HG02678 (cell line): ENCODE data around the gene ARHGEF38.
A peak's percentile ranks its signal among the peaks of the same experiment; 100 is the strongest.

Source experiments
- ATAC-seq: cut with Tn5 transposase; IDR thresholded peaks from one replicate; pipeline ENCODE4 v1.9.1; 2021; ENCODE audit warnings: mild to moderate bottlenecking, moderate library complexity; ENCODE audit not compliant: unreplicated experiment

ARHGEF38 gene

DNA sequence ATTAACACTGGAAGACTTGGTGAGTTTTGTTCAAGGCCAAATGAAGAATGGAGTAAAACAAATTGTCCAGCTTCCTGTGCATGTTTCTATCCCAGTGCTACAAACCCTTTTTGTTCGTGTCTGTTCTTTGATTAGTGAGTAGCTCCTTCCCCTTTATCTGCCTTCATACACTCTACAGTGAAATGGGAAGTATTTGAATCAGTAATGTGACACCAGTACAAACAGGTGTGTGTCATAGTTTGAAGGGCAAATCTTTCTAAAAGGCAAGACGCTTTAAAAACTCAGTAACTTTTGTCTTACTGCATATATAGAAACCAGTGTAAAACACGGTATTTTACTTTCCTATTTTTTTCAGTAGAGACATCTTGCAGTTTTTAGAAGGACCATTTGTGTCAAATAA is 5.9 kb downstream of the ARHGEF38 start:
- ATAC-seq: no peak

DNA sequence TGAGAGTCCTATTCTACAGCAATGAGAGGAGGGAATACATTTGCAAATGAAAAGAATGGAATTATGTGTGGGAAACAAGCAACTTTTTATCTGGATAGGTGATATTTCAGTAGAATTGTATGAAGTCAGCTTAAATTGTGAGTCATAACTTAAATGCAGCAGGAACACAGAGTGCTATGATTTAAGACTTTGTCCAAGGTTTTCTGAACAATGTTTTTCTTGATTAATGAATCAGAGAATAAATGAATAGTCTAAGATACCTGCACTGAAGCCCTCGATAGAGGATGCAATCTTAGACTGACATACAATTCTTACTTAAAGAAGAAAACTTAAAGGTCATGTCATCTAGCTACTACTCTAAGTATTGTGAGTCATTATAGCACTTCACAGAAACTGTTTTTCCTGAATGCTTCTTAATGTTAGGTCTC is 8.0 kb downstream of the ARHGEF38 start:
- ATAC-seq: no peak

DNA sequence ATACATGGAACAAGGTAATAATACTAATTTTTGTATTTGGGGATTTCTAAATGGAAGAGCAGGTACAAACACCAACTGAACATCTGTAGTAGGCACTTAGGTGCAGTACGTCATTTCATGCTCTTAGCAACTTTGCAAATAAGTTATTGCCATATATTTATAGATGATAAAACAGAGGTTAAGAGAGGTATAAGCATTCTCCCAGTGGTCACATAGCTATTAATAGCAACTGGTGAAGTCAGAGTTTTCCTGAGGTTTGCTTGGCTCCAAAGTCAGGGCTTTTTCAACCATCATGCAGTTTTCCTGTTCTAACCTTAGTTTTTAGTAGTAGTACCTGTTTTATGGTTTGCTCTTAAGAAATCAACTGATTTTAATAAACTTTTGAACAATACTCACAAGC is 10.9 kb downstream of the ARHGEF38 start:
- no peak for ATAC-seq

DNA sequence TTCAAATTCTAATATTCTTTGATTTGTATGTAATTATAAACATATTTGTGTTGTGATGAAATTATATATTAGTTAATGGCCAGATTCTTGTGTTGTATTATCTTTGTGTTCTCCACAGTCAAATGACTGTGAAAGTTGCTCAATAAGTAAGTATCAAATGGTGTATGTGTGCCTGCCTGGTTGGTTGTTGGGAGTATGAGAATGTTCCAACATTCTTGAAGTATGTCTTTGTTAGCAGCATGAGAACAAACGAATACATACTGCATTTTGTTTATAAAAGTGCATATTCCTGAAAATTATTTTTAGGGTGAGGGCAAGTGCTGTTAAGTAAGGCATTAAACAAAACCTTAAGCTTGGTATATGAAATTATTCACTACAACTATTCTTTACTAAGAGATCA is 16.2 kb downstream of the ARHGEF38 start:
- no peak for ATAC-seq

DNA sequence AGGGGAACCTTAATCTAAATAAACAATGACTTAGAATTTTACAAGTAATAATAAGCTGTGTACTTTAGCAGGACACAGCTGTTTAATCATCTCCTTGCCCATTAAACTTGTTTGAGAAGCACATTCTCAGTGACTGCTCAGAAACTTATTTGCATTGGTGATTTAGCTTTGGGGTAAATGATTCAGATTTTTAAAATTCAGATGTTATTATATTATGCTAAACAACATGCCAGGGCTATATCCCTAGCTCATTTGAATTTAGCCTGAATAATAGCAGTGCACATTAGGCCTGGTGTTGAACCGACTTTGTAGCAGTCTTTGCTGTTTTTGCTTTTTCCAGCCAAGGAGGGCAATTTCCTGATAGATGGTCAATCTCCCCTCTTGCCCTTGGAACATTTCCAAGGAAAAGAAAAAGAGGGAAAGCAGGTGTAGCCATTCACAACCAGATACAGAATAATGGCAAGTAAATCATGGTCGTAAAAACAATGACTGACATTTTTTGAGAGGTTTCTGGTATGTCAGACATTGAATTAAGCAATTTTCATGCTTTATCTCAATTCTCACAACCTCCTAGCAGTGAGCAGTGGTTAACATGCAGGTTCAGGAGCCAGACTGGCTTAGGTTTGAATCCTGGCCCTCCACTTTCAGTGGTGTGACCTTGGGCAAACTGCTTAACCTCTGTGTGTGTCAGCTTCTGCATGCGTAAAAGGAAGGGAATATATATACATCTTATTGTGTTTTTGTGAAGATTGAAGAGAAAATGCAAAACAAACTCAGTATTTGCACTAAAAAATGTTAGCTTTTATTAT is 16.8 kb downstream of the ARHGEF38 start:
- ATAC-seq: no peak

DNA sequence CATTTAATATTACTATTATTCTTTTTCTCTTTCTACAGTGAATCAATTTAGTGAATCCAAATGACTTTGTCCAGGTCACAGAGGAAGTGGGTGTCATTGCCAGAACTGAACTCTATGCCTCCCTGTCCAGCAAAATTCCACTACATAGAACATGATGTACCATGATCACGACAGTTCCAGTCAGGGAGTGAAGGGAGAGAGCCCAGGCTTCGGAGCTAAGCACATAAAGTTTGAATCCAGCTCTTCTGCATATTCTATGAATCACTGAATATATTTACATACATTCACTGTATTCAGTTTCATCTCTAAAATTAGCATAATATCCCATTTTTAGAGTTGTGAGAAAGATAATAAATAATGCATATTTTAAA is 17.4 kb downstream of the ARHGEF38 start:
- ATAC-seq: no peak

DNA sequence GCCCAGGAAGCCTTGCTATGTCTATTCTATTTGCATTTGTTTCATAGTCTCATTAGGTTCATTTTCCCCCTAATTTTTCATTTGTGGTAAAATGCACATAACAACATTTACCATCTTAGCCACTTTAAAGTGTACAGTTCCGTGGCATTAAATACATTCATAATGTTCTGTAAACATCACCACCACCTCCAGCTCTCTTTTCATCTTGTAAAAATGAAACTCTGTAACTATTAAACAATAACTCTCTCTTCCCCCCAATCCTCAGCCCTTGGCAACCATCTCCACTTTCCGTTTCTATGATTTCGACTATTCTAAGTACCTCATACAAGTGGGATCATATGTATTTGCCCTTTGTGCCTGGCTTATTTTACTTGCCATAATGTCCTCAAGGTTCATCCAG is 19.9 kb downstream of the ARHGEF38 start:
- peak; percentile 67 for ATAC-seq

DNA sequence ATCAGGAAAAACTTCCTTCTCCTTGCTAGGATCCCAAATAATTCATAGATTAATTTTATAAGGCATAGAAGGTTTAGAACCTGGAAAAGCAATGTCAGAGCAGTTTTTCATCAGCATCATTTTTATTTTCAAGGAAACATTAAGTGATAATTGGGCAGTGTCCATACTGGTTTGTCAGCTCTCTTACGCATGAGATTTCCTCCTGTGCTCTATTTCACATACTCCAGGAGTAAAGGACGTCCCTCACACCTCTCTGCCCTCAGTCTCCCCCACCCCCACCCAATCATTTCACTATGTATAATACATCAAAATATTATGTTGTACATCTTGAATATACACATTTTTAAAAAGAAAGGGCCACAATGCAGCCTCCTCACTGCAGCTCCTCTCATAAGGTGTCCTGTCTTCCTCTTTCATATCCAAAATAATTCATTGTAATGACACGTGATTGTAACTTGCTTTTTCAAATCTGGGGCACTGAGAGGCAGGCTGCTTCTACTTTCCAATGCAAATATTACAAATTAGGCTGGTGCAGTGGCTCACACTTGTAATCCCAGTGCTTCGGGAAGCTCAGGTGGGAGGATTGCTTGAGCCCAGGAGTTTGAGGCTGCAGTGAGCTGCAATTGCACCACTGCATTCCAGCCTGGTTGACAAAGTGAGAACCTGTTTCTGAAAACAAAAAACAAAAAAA is 34.4 kb downstream of the ARHGEF38 start:
- ATAC-seq: no peak

DNA sequence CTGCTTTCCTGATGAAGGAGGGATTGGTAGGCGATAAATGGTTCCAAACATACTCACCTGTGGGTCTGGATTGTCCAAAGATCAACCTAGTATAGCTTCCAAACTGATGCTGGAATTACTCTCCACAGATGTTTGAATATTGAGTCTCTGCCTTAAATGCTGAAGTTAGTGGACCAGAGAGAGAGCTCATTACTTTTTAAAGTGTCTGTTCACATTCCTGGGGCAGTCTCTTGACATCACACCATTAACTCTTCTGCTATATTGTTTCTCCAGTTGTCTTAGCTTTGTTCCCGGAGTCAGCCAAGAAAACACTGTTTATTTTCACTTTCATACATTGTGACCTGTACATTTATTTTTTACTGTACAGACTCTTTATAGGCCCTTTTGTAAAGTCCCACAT is 35.4 kb downstream of the ARHGEF38 start:
- no peak for ATAC-seq

DNA sequence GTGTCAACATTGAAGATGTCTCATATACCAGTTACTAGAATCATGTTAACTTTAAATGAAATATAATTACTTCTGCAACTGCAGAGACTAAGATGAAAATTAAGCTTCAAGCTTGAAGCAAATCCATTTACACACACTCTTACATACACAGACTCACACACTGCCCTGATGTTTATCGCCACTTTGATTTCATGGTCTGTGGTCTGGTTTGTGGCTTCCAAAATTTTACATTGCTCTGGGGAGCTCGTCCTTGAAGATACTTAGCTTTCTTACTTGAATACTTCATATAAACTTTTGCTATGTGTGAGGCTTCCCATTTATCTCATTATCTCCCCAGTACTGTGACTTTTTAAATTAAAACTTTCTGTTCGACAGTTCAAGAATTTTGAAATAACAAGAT is 35.8 kb downstream of the ARHGEF38 start:
- ATAC-seq: no peak

DNA sequence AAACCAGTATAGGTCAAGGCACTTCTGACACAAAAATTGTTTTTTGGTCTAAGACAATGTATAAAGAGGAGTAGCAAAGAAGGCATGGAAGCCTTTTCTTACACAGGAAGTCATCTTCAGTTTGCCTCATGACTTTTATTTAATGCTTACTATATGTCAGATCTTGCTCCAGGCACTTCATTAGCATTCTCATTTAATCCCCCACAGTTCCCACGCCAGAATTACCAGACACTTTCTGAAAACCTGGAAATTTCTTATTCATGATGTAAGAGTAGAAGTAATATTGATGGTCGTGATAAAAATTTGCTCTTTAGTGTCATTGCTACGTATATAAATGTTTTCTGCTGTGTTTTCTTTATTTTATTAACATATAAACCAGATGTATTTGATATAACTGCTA is 39.2 kb downstream of the ARHGEF38 start:
- no peak for ATAC-seq

DNA sequence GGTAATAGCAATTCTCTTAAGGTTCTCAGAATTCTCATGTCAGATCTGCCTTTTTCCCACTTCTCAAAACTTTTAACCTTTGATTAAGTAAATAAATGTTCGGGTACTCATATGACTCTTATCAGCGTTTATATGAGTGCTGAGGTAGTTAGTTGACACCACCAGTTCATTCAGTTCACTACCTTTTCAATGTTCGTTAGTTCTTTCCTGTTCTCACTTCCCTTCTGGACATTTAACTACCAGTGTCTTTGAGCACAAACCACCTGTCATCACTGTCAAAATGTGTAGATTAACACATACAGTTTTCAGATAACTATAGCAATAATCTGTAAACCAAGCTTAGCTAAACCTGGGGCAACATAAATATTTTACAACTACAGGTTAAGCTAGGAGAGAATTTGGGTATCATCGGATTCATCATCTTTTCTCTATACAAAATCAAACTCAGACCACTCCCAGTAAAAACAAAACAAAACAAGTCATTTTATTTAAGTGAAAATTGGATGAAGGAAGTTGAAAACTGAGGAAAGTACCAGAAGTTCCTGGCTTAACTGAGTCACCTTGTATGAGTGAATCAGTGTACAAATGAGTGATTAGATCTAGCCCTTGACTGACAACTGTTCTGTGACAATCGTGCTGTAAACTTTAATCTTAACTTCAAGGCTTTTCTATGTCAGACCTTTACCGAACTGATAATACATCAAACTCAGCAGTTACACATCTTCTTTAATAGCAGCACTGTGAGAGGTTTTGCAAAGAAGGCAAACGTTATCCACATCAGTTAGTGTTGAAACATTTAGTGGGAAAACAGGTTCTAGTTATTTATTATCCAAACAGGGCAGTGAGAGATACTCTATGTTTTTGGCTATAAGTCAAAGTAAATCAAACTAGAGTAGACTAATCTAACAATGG is 41.9 kb downstream of the ARHGEF38 start:
- ATAC-seq: peak; percentile 80

DNA sequence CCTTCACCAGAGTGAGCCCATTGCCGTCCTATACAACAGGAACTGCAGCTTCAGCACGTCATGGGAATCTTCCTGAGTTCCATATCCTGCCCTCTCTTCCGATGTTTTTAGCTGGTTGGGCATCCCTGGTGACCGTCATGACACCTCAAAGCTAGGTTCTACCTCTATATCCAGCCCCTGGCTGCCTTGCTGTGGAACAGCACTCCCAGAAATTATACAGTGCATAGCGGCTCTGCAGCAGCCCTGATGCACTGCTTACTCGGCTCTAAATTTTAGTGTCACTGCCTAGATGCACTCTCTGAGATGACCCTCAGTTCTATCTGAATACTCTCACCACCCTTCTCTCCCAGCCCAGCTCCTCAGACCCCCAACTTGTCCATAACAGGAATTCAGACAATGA is 44.3 kb downstream of the ARHGEF38 start:
- no peak for ATAC-seq

DNA sequence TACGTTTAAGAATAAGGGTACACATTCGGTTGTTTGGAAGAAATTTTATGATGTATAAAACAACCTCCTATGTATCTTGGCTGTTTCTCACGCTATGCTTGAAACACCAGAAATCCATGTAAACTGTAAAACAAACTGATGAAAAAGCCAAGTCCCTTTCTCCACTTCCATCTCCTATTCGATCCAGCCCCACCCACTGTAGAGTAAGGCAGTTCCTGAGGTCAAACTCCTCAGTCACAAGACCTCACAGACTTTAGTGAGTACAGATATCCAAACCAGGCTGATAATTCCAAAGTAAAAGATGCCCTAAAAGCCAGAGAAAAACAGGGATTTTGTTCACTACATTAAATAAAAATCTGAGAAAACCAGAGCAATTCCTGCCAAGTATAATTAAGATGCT is 45.6 kb downstream of the ARHGEF38 start:
- no peak for ATAC-seq

DNA sequence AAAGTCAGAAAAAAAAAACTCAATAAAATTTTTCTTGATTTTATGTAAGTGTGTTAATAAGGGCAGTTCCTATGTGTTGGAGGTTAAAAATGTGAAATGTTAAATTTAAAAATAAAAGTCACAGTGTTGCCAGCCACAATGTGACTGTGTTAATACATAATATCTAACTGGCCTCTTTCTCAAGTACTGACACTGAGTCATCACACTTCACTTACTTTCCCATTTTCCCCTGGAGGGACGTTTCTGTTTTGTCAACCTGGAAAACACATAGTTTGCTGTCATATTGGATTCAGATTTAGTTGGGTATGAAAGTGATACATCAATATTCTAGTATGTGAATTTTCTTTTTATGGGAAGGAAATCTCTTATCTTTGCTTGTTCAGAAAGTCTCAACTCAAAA is 46.4 kb downstream of the ARHGEF38 start:
- no peak for ATAC-seq

DNA sequence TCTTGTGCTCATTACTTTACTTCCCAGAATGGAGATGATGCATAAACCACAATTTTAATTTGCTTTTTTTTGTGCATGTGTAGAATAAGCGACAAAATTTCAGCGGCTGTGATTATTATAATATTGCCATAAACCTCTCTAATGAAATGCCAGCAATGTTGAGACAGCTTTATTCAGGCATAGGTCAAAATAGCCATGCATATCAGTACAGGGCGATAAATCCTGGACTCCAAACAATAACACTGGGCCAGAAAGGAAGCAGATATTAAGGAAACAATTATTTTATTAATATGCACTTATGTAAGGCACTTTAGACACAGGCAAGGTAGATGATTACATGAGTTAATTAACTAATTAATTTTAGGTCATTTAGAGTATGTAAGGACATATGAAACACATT is 47.1 kb downstream of the ARHGEF38 start:
- no peak for ATAC-seq

DNA sequence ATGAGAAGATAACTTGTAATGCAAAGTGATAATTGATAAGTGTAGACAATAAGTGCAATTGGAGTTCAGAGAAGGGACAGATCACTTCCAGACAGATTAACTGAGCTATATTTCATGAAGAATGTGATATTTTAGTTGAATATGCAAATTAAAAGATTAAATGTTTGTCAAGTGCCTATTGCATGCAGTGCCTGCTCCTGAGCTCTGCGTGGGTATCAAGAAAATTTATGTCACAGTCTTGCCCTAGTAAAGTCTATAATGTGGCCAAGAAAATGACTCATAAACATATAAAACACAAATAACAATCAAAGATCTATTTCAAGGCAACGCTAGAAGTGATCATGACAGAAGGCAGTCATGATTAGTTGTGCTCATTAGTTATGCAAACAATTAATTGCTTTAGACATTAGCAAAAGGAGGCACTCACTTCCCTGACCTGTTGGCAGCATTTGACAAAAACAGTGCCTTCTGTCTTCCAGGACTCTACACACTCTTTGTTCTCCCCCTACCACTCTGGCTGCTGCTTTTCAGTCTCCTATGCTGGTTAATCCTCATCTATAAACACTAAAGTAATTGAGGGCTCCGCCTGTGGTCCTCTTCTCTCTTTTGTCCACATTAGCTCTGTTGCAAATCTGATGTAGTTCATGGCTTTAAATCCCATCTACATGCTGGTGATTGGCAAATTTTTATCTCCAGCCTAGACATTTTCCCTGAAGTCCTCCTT is 47.7 kb downstream of the ARHGEF38 start:
- no peak for ATAC-seq

DNA sequence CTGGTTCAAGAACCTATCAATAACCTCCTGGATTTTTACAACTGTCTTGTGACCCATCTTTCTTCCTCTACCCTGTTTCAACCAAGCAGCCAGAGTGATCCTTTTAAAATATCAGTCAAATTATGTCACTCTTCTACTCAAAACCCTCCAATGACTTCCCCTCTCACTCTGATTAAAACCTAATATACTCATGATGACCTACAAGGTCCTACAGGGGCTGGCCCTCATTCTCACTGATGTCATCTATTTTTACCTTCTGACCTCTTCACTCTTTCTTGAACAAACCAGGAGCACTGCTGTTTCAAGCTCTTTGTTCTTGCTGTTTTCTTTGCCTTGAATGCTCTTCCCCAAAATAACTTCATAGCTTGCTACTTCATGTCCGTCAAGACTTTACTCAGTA is 48.5 kb downstream of the ARHGEF38 start:
- no peak for ATAC-seq

DNA sequence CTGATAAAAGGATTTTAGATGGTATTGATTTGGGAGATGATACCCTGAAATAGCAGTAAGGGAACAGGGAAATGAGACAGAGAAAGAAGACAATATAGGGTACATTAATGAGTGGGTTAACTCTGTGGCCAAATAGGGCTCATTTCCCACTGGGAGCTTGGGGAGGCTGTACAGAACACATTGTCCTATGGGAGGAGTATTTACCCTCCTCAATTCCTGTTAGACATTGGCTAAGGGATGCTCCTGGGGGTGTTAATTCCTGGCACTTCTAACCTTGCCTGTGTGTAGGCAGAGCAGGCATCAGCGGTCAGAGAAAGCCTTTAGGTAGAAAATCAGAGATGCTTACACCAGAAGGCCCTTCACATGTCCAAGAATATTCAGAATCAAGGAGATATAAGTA is 49.0 kb downstream of the ARHGEF38 start:
- ATAC-seq: no peak

DNA sequence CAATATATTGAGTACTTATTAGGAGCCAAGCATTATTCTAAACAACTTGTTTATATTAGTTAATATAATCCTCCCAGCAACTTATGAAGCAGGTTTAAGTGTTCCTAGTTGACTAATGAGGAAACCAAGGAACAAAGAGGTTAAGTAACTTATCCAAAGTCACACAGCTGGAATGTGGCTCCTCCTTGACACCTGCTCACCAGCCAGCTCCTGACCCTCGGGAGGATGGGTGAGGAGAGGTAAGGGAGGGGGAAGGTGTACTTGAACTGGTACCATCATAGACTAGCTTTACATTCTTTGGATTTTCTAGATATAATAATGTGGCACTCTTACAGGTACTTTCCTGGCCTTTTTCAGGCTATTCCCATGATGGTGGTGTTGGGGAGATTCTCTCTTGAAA is 50.7 kb downstream of the ARHGEF38 start:
- no peak for ATAC-seq

DNA sequence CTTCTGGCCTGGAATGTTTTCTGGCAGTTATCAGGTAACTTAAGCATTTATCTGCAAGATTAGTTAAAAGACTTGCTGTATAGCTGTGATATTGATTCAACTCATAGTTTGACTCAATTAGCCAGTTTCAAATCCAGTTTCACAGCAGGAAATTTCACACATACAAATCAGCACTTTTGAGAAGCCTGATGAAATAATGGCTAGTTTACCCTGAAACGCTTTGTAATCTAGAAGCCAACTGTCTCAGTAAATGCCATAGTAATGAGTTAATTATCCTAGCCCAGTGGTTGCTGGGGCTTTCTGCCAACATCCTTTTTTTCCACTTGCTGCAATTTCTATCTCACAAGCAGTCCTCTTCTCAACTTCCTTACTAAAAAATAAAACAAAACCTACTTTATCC is 53.1 kb downstream of the ARHGEF38 start:
- no peak for ATAC-seq
